PC-3 (cell line): ENCODE data around the gene LTN1. TPM values are rescaled to one million over a fixed set of nuclear protein-coding genes. Genes with fewer than 3 reads are reported as not detected.

Source experiments
- ATAC-seq: fragments of 200-7000 bp; cut with Tn5 transposase; 2 replicates; pipeline ENCODE4 v1.9.1; 2020; ENCODE audit warnings: mild to moderate bottlenecking, moderate library complexity
- BruUV-seq: library from RNA; stranded (reverse); fragments of 400-500 nt; replicated peaks from 2 replicates; lab custom pipeline; 2021; lab: Mats Ljungman, UMichigan
- CTCF ChIA-PET: fragments of 300-600 bp; sonication (Branson Sonifier 250); formaldehyde crosslinking; loops from one replicate; lab custom pipeline; 2022; ENCODE audit warnings: antibody characterized with exemption; lab: Charles Lee
- POLR2A ChIA-PET: fragments of 300-600 bp; sonication (Branson Sonifier 250); formaldehyde crosslinking; loops from one replicate; lab custom pipeline; 2022; ENCODE audit warnings: antibody characterized with exemption; ENCODE audit not compliant: unreplicated experiment; lab: Charles Lee
- DNase-seq: peaks from one replicate; pipeline ENCODE4 v3.0.0-alpha.2; 2015
- H2AFZ ChIP-seq: fragments of 300-600 bp; sonication (generic); 2 replicates; pipeline ENCODE4 v1.6.0; 2016; ENCODE audit warnings: antibody characterized with exemption, low read length
- H3F3A ChIP-seq: fragments of 300-600 bp; sonication (generic); one replicate; pipeline ENCODE4 v1.6.0; 2017; ENCODE audit warnings: antibody characterized with exemption, low read length, control low read depth, mild to moderate bottlenecking; ENCODE audit not compliant: unreplicated experiment
- H3K27ac ChIP-seq: fragments of 300-600 bp; sonication (generic); 2 replicates; pipeline ENCODE4 v1.5.1; 2016; ENCODE audit warnings: mild to moderate bottlenecking, low read length
- H3K27me3 ChIP-seq: fragments of 300-600 bp; sonication (generic); 2 replicates; pipeline ENCODE4 v1.6.1; 2016; ENCODE audit warnings: low read length, mixed read lengths
- H3K36me3 ChIP-seq: fragments of 300-600 bp; sonication (generic); 2 replicates; pipeline ENCODE4 v1.6.1; 2016; ENCODE audit warnings: low read depth, mixed run types, low read length, mixed read lengths
- H3K4me1 ChIP-seq: fragments of 300-600 bp; sonication (generic); 2 replicates; pipeline ENCODE4 v1.5.1; 2016; ENCODE audit warnings: low read length; ENCODE audit not compliant: insufficient read depth
- H3K4me2 ChIP-seq: fragments of 300-600 bp; sonication (generic); 2 replicates; pipeline ENCODE4 v1.6.0; 2016; ENCODE audit warnings: low read length
- H3K4me3 ChIP-seq: fragments of 300-600 bp; sonication (generic); 2 replicates; pipeline ENCODE4 v1.5.1; 2016; ENCODE audit warnings: mild to moderate bottlenecking, low read length, mixed read lengths
- H3K79me2 ChIP-seq: fragments of 300-600 bp; sonication (generic); 2 replicates; pipeline ENCODE4 v1.6.1; 2017; ENCODE audit warnings: low read length, mixed read lengths
- H3K9ac ChIP-seq: fragments of 300-600 bp; sonication (generic); 2 replicates; pipeline ENCODE4 v1.6.0; 2016; ENCODE audit warnings: mild to moderate bottlenecking, low read length
- H3K9me2 ChIP-seq: fragments of 300-600 bp; sonication (generic); replicated peaks from 2 replicates; pipeline ENCODE4 v1.6.1; 2016; ENCODE audit warnings: mixed run types, low read length, mixed read lengths
- H3K9me3 ChIP-seq: fragments of 300-600 bp; sonication (generic); 2 replicates; pipeline ENCODE4 v1.6.1; 2016; ENCODE audit warnings: low read length, mixed read lengths
- H4K20me1 ChIP-seq: fragments of 300-600 bp; sonication (generic); 2 replicates; pipeline ENCODE4 v1.6.1; 2016; ENCODE audit warnings: low read length, mixed read lengths
- CTCF ChIP-seq: fragments of 300-600 bp; sonication (generic); conservative IDR thresholded peaks from 2 replicates; pipeline ENCODE4 v1.5.1; 2017; ENCODE audit warnings: antibody characterized with exemption, low read depth, mild to moderate bottlenecking, low read length
- EZH2 ChIP-seq: fragments of 300-600 bp; sonication (generic); IDR thresholded peaks from one replicate; pipeline ENCODE4 v1.6.1; 2017; ENCODE audit warnings: antibody characterized with exemption, mild to moderate bottlenecking, low read length; ENCODE audit not compliant: unreplicated experiment
- EZH2phosphoT487 ChIP-seq: fragments of 300-600 bp; sonication (generic); IDR thresholded peaks from 2 replicates; pipeline ENCODE4 v1.6.1; 2018; ENCODE audit warnings: mild to moderate bottlenecking, antibody characterized with exemption, low read length, borderline replicate concordance
- intact Hi-C: fragments of 100-400 bp; cut with micrococcal nuclease; formaldehyde crosslinking; loops from 2 replicates; pipeline ENCODE4 v1.9.0; 2023
- total RNA-seq: library from RNA; depleted of rRNA; stranded (reverse); fragments of >200 nt; gene quantifications from 2 replicates; pipeline ENCODE4 v1.2.3, GENCODE V29; 2014

Gene LTN1
- total RNA-seq, 1 experiment from 2014 or later: 21.0 TPM

GRCh38 chr21:29033871-29034270 is 41.2 kb upstream of the LTN1 start:
- no peak overlapping the region for H3K4me3 ChIP-seq
- H3K27ac ChIP-seq: no peak overlapping the region
- no peak for ATAC-seq
- ChIA-PET POLR2A (no interaction called here), CTCF (no interaction called here)
- H3F3A ChIP-seq: no peaks in the 10 kb centered on the region
- intact Hi-C loops: no loop called here
- H3K79me2 ChIP-seq: no peaks in the 10 kb centered on the region
- H3K4me2 ChIP-seq: no peak overlapping the region
- no TSS peak for BruUV-seq
- peaks cover 69% of the 10 kb centered on the region for H3K36me3 ChIP-seq
- no peaks in the 10 kb centered on the region for H3K9me3 ChIP-seq
- DNase-seq: no peak
- H3K9me2 ChIP-seq: no peaks in the 10 kb centered on the region
- H4K20me1 ChIP-seq: no peaks in the 10 kb centered on the region
- H2AFZ ChIP-seq: no peak overlapping the region
- H3K9ac ChIP-seq: no peak overlapping the region
- H3K4me1 ChIP-seq: no peaks in the 10 kb centered on the region
- no peaks in the 10 kb centered on the region for H3K27me3 ChIP-seq
- TF ChIP-seq CTCF (no peak), EZH2 (no peak), EZH2phosphoT487 (no peak)

DNA sequence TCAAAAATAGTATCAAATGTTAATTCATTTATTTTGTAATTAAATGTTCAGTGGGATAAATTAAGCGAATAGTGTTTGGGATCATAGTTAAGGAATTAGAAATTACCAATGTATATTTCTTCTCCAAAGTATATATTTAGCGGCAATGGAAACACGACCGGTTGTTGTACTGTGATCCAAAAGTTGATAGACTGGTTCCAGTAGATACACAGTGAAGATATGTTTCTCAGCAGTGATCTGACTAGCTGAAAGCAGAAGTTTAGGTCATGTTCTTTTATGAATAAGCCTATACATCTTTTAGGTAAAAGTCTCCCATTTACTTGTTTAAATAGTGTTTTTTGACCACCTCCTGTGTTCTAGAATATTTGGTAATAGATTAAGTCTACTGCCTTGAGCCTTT is 40.6 kb upstream of the LTN1 start:
- Histone ChIP-seq H3K27ac (no peak overlapping the region), H3K4me2 (no peak overlapping the region), H3K4me1 (no peaks in the 10 kb centered on the region), H3K4me3 (no peak overlapping the region), H2AFZ (no peak overlapping the region), H3K79me2 (no peaks in the 10 kb centered on the region), H3K9me3 (no peaks in the 10 kb centered on the region), H3F3A (no peaks in the 10 kb centered on the region), H3K9ac (no peak overlapping the region), H3K9me2 (no peaks in the 10 kb centered on the region), H3K27me3 (no peaks in the 10 kb centered on the region), H3K36me3 (peaks cover 63% of the 10 kb centered on the region), H4K20me1 (no peaks in the 10 kb centered on the region)
- no TSS peak for BruUV-seq
- CTCF ChIA-PET: no interaction called here
- TF ChIP-seq EZH2: no peak
- no peak for TF ChIP-seq CTCF
- TF ChIP-seq EZH2phosphoT487: no peak
- DNase-seq (no peak), ATAC-seq (no peak)
- intact Hi-C loops: no loop called here
- POLR2A ChIA-PET: no interaction called here

DNA sequence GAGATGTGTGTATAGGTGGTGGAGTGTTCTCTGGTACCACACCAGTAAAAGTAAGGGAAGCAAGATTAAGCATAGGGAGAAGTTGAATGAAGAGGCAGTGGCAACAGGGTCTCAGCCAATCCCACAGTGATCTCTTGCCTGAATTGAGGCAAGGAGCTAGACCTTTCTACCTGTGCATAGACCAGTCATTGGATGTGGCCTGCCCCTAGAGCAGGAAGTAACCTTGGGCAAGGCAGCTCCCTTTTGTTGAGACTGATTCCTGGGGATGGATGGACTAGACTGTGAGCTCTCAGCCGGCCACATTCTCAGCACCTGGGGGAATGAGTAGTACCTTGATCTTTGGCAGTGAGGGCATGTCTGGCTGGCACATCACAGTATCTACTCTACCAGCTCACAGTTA is 38.2 kb upstream of the LTN1 start:
- POLR2A ChIA-PET: interaction anchor here (0.6 kb wide), 1 partner anchor 25 kb away, joined by 3 read pairs; no protein-coding TSS in a partner anchor
- intact Hi-C loops: no loop called here
- peaks cover 42% of the 10 kb centered on the region for H3K36me3 ChIP-seq

More for the DNA sequence above, 38.2 kb upstream of the LTN1 start:
- no peak overlapping the region for H2AFZ ChIP-seq
- H3K27ac ChIP-seq: no peak overlapping the region
- no peak for ATAC-seq
- CTCF ChIA-PET: no interaction called here
- no peaks in the 10 kb centered on the region for H3F3A ChIP-seq
- no peaks in the 10 kb centered on the region for H3K9me2 ChIP-seq
- H3K4me1 ChIP-seq: peaks cover 5% of the 10 kb centered on the region; the same call in 1 of the 2 replicates
- H3K27me3 ChIP-seq: no peaks in the 10 kb centered on the region
- peaks cover 19% of the 10 kb centered on the region for H3K79me2 ChIP-seq
- no peaks in the 10 kb centered on the region for H3K9me3 ChIP-seq
- DNase-seq: no peak
- no peak overlapping the region for H3K4me2 ChIP-seq
- TF ChIP-seq EZH2phosphoT487 (no peak), CTCF (no peak), EZH2 (no peak)
- no peak overlapping the region for H3K4me3 ChIP-seq
- BruUV-seq: no TSS peak
- H4K20me1 ChIP-seq: no peaks in the 10 kb centered on the region
- no peak overlapping the region for H3K9ac ChIP-seq
